H1 (cell line): Measurements from ENCODE around the gene NEK11. TPM values are rescaled to one million over a fixed set of nuclear protein-coding genes. Genes with fewer than 3 reads are reported as not detected.

Source experiments
- CTCF ChIA-PET: fragments of 300-600 bp; sonication (Branson Sonifier 250); formaldehyde crosslinking; loops from one replicate; lab custom pipeline; 2021; ENCODE audit not compliant: partially characterized antibody; lab: Charles Lee
- POLR2A ChIA-PET: fragments of 300-600 bp; sonication (Branson Sonifier 250); formaldehyde crosslinking; loops from one replicate; lab custom pipeline; 2021; ENCODE audit warnings: inconsistent platforms; ENCODE audit not compliant: partially characterized antibody; lab: Charles Lee
- DNase-seq, 2 experiments: peaks; one replicate each; pipeline versions ENCODE4 v3.0.0 to v3.0.0-alpha.2; 2010 to 2022; ENCODE audit warnings: low spot score in 2 of 2, low read depth in 1 of 2, mixed read lengths in 1 of 2
- FAIRE-seq: peaks from 2 replicates; lab custom pipeline; 2011; peaks lifted over from hg19 to GRCh38; lab: Jason Lieb, UNC
- H2AFZ ChIP-seq: 2 replicates; pipeline ENCODE4 v1.8.1; 2012; ENCODE audit warnings: low read length, inconsistent platforms
- H2AK5ac ChIP-seq: 2 replicates; pipeline ENCODE4 v1.6.1; 2013; ENCODE audit warnings: low read depth, low read length
- H2BK120ac ChIP-seq: replicated peaks from 2 replicates; pipeline ENCODE3; 2013; ENCODE audit warnings: low read depth, low read length, inconsistent platforms
- H2BK12ac ChIP-seq: 2 replicates; pipeline ENCODE4 v1.6.1; 2013; ENCODE audit warnings: low read depth, low read length
- H2BK15ac ChIP-seq: 2 replicates; pipeline ENCODE4 v1.6.1; 2013; ENCODE audit warnings: low read length
- H2BK20ac ChIP-seq: 2 replicates; pipeline ENCODE4 v1.6.1; 2013; ENCODE audit warnings: low read length
- H2BK5ac ChIP-seq: 2 replicates; pipeline ENCODE4 v1.6.1; 2013; ENCODE audit warnings: low read depth, low read length
- H3K14ac ChIP-seq: 2 replicates; pipeline ENCODE4 v1.6.1; 2013; ENCODE audit warnings: inconsistent platforms; ENCODE audit not compliant: insufficient read length
- H3K18ac ChIP-seq: 2 replicates; pipeline ENCODE4 v1.6.1; 2013; ENCODE audit warnings: low read length; ENCODE audit errors: extremely low read depth
- H3K23ac ChIP-seq: 2 replicates; pipeline ENCODE4 v1.6.1; 2013; ENCODE audit warnings: inconsistent platforms; ENCODE audit not compliant: insufficient read length
- H3K23me2 ChIP-seq: 2 replicates; pipeline ENCODE4 v1.6.1; 2013; ENCODE audit warnings: low read depth, low read length
- H3K27ac ChIP-seq: 2 replicates; pipeline ENCODE4 v1.6.1; 2011; ENCODE audit warnings: low read depth, low read length, inconsistent platforms
- H3K27me3 ChIP-seq, 4 experiments: replicated peaks in 1 of 4; 1 replicate in 1 of 4; 2 replicates in 3 of 4; pipeline versions ENCODE4 v1.6.1 to v1.8.1; 2011 to 2013; ENCODE audit warnings: low read length in 3 of 4, mild to moderate bottlenecking in 3 of 4, inconsistent platforms in 2 of 4, mixed read lengths in 2 of 4, moderate library complexity in 1 of 4; ENCODE audit not compliant: control insufficient read depth in 3 of 4, insufficient read depth in 3 of 4; ENCODE audit errors: extremely low read depth in 1 of 4
- H3K36me3 ChIP-seq, 4 experiments: 2 replicates each; pipeline versions ENCODE4 v1.6.1 to v1.8.1; 2011 to 2013; ENCODE audit warnings: mild to moderate bottlenecking in 4 of 4, low read length in 3 of 4, moderate library complexity in 2 of 4, control low read depth in 1 of 4, inconsistent platforms in 1 of 4; ENCODE audit not compliant: insufficient read depth in 4 of 4, control insufficient read depth in 2 of 4
- H3K4ac ChIP-seq: replicated peaks from 2 replicates; pipeline ENCODE3; 2013; ENCODE audit warnings: low read length, low read depth, mixed read lengths, inconsistent platforms; ENCODE audit not compliant: insufficient read length
- H3K4me1 ChIP-seq, 4 experiments: replicated peaks in 1 of 4; 1 replicate in 1 of 4; 2 replicates in 3 of 4; pipeline versions ENCODE4 v1.6.1 to v1.8.1; 2011 to 2013; ENCODE audit warnings: low read length in 3 of 4, inconsistent platforms in 2 of 4, mixed read lengths in 1 of 4; ENCODE audit not compliant: insufficient read depth in 4 of 4, control insufficient read depth in 3 of 4
- H3K4me2 ChIP-seq, 2 experiments: 2 replicates each; pipeline versions ENCODE4 v1.6.1 to v1.8.1; 2011 to 2013; ENCODE audit warnings: low read depth in 2 of 2, low read length in 2 of 2, control low read depth in 1 of 2, inconsistent platforms in 1 of 2, mild to moderate bottlenecking in 1 of 2; ENCODE audit not compliant: insufficient read depth in 1 of 2
- H3K4me3 ChIP-seq, 4 experiments: fragments of 200-600, 300-600 bp in 1 of 4; sonication (generic), shearing (Covaris generic), sonication (Bioruptor Twin) in 1 of 4; 2 replicates each; pipeline versions ENCODE4 v1.5.1 to v1.8.1; 2011 to 2016; ENCODE audit warnings: low read length in 4 of 4, low read depth in 3 of 4, control low read depth in 2 of 4, inconsistent platforms in 2 of 4, mild to moderate bottlenecking in 2 of 4, mixed read lengths in 1 of 4, moderate library complexity in 1 of 4; ENCODE audit not compliant: insufficient read depth in 2 of 4; ENCODE audit errors: extremely low read depth in 1 of 4
- H3K56ac ChIP-seq: replicated peaks from 2 replicates; pipeline ENCODE3; 2013; ENCODE audit warnings: low read depth, mild to moderate bottlenecking, mixed read lengths, low read length, inconsistent platforms; ENCODE audit not compliant: insufficient read length
- H3K79me1 ChIP-seq: 2 replicates; pipeline ENCODE4 v1.6.1; 2013; ENCODE audit warnings: low read depth, low read length, control low read depth
- H3K79me2 ChIP-seq, 2 experiments: 2 replicates each; pipeline versions ENCODE4 v1.6.1 to v1.8.1; 2012 to 2013; ENCODE audit warnings: low read length in 2 of 2, mild to moderate bottlenecking in 2 of 2, inconsistent platforms in 1 of 2; ENCODE audit not compliant: insufficient read depth in 2 of 2, control insufficient read depth in 1 of 2
- H3K9ac ChIP-seq, 4 experiments: replicated peaks in 1 of 4; 1 replicate in 1 of 4; 2 replicates in 3 of 4; pipeline versions ENCODE4 v1.6.1 to v1.8.1; 2011 to 2013; ENCODE audit warnings: low read depth in 3 of 4, low read length in 3 of 4, control low read depth in 2 of 4, mild to moderate bottlenecking in 2 of 4, moderate library complexity in 2 of 4, inconsistent platforms in 1 of 4; ENCODE audit errors: extremely low read depth in 1 of 4
- H3K9me3 ChIP-seq, 2 experiments: 2 replicates each; pipeline versions ENCODE4 v1.6.1 to v1.8.1; 2012 to 2013; ENCODE audit warnings: mild to moderate bottlenecking in 2 of 2, moderate library complexity in 2 of 2, control low read depth in 1 of 2, inconsistent platforms in 1 of 2, low read depth in 1 of 2, low read length in 1 of 2, mixed read lengths in 1 of 2; ENCODE audit not compliant: insufficient read depth in 2 of 2
- H4K20me1 ChIP-seq, 2 experiments: replicated peaks in 1 of 2; 2 replicates each; pipeline versions ENCODE3 to v1.8.1; 2011 to 2013; ENCODE audit warnings: inconsistent platforms in 2 of 2, low read length in 2 of 2, mild to moderate bottlenecking in 1 of 2; ENCODE audit not compliant: insufficient read depth in 2 of 2, control insufficient read depth in 1 of 2
- H4K5ac ChIP-seq: 2 replicates; pipeline ENCODE4 v1.6.1; 2013; ENCODE audit warnings: low read length, low read depth, mixed read lengths, inconsistent platforms; ENCODE audit not compliant: insufficient read length
- H4K8ac ChIP-seq: 2 replicates; pipeline ENCODE4 v1.8.0; 2013; ENCODE audit warnings: mild to moderate bottlenecking, moderate library complexity, low read length, inconsistent platforms; ENCODE audit not compliant: insufficient read depth; ENCODE audit errors: extremely low read depth
- H4K91ac ChIP-seq: replicated peaks from 2 replicates; pipeline ENCODE3; 2013; ENCODE audit warnings: low read length, mixed read lengths, inconsistent platforms; ENCODE audit not compliant: insufficient read length
- BACH1 ChIP-seq: IDR thresholded peaks from 2 replicates; pipeline ENCODE4 v1.6.1; 2012; ENCODE audit warnings: low read length, improper control_type of control experiment
- GTF2F1 ChIP-seq: IDR thresholded peaks from 2 replicates; pipeline ENCODE4 v1.6.1; 2012; ENCODE audit warnings: low read depth, low read length, improper control_type of control experiment, borderline replicate concordance
- KDM4A ChIP-seq: IDR thresholded peaks from one replicate; pipeline ENCODE4 v1.7.1; 2012; ENCODE audit warnings: low read depth, mild to moderate bottlenecking, moderate library complexity, low read length, inconsistent platforms; ENCODE audit not compliant: severe bottlenecking
- WGBS, 2 experiments: shearing (Covaris generic) in 1 of 2; methylation state at CpG; one replicate each; pipeline versions ENCODE4 v1.1.6 to v1.1.7; 2013 to 2015; ENCODE audit warnings: low lambda C conversion rate in 2 of 2, mixed read lengths in 2 of 2, inconsistent platforms in 1 of 2, low coverage in 1 of 2, missing lambda C conversion rate in 1 of 2; ENCODE audit not compliant: insufficient replicate concordance in 2 of 2, insufficient coverage in 1 of 2, insufficient read length in 1 of 2; ENCODE audit errors: extremely low coverage in 1 of 2, missing lambda C conversion rate in 1 of 2; 5-methylcytosine and 5-hydroxymethylcytosine counted together
- polyA plus RNA-seq, 7 experiments: library from polyadenylated mRNA; depleted of rRNA in 3 of 7; stranded (reverse) in 5 of 7; unstranded in 2 of 7; fragments of >200 nt in 5 of 7; fragments of 200-250 nt in 2 of 7; gene quantifications; 1 replicate in 5 of 7; 2 replicates in 1 of 7; 4 replicates in 1 of 7; pipeline versions ENCODE4 v1.2.1 to v1.2.3, GENCODE V29; 2011 to 2013; ENCODE audit warnings: missing spikeins in 2 of 7, mixed read lengths in 2 of 7
- total RNA-seq: library from RNA; stranded (reverse); fragmentation: NEBNext Ultra II Directional; extraction: Animal tissue kit (Norgen Biotek cat#: 25700); gene quantifications from 2 replicates; pipeline ENCODE4 v1.2.1, GENCODE V29; 2021

Gene NEK11
- total and polyA plus RNA-seq, 2 of the 8 experiments (the other 6 are each of a cell fraction or from before 2014, with no cell fraction given), result 0.60 TPM; not detected in 1

GRCh38 chr3:131304890-131305289 is 278.2 kb downstream of the NEK11 start:
- Histone ChIP-seq H3K36me3 (no peaks in the 10 kb centered on the region), H3K56ac (no peak overlapping the region), H3K4me1 (peaks cover 0 to 3% (median under 1%) of the 10 kb centered on the region in 4 experiments; a peak in 2 of 7 replicates), H2AFZ (no peak overlapping the region), H2BK12ac (no peak overlapping the region), H3K9me3 (no peaks in the 10 kb centered on the region), H3K4me2 (no peak overlapping the region), H3K27ac (no peak overlapping the region), H2BK15ac (no peak overlapping the region), H3K4me3 (no peak overlapping the region), H3K23ac (no peak overlapping the region), H2BK20ac (no peak overlapping the region), H4K5ac (no peak overlapping the region), H3K79me2 (no peaks in the 10 kb centered on the region), H3K27me3 (no peaks in the 10 kb centered on the region), H3K18ac (no peak overlapping the region), H2AK5ac (no peak overlapping the region), H4K8ac (no peak overlapping the region), H3K9ac (no peak overlapping the region), H3K23me2 (0 out of 2 replicates have a peak, but pooled peaks cover 1% of the 10 kb centered on the region), H4K91ac (no peak overlapping the region), H3K79me1 (no peaks in the 10 kb centered on the region), H3K4ac (no peak overlapping the region), H2BK5ac (no peak overlapping the region), H3K14ac (no peak overlapping the region), H4K20me1 (no peaks in the 10 kb centered on the region), H2BK120ac (no peak overlapping the region)
- no peak for TF ChIP-seq KDM4A
- TF ChIP-seq BACH1, result no peak
- no peak for TF ChIP-seq GTF2F1
- no peak for FAIRE-seq
- 84% methylated on average over 5 of the region's 5 CpGs; no CpG with 5 or more reads in 1 of the 2 experiments for WGBS, 2 experiments
- ChIA-PET CTCF (interaction anchor here (0.5 kb wide), 1 partner anchor 695 kb away, joined by 3 read pairs; no protein-coding TSS in a partner anchor), POLR2A (no interaction called here)
- DNase-seq, result no peak
